ENCODE results near the gene BRD9.

- TF ChIP-seq POLR2AphosphoS5 (IDR thresholded peaks at IDR 0.05; ENCODE audit: insufficient read depth, low read depth, low read length), result no peak
- TF ChIP-seq POLR2A (IDR thresholded peaks at IDR 0.05; ENCODE audit: low read depth, low read length), result no peak
- TF ChIP-seq, protein P1, sequence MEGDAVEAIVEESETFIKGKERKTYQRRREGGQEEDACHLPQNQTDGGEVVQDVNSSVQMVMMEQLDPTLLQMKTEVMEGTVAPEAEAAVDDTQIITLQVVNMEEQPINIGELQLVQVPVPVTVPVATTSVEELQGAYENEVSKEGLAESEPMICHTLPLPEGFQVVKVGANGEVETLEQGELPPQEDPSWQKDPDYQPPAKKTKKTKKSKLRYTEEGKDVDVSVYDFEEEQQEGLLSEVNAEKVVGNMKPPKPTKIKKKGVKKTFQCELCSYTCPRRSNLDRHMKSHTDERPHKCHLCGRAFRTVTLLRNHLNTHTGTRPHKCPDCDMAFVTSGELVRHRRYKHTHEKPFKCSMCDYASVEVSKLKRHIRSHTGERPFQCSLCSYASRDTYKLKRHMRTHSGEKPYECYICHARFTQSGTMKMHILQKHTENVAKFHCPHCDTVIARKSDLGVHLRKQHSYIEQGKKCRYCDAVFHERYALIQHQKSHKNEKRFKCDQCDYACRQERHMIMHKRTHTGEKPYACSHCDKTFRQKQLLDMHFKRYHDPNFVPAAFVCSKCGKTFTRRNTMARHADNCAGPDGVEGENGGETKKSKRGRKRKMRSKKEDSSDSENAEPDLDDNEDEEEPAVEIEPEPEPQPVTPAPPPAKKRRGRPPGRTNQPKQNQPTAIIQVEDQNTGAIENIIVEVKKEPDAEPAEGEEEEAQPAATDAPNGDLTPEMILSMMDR (IDR thresholded peaks at IDR 0.05; ENCODE audit: extremely low read depth in 1 of 2, insufficient read depth in 1 of 2, low read depth in 1 of 2, low read length in 2 of 2), result no peak
- TF ChIP-seq MAX (IDR thresholded peaks at IDR 0.05; ENCODE audit: insufficient read depth, insufficient read length), result no peak
- no peak for TF ChIP-seq EZH2 (IDR thresholded peaks at IDR 0.05; ENCODE audit: borderline replicate concordance, low read depth, low read length, severe bottlenecking)
- TF ChIP-seq JUN (IDR thresholded peaks at IDR 0.05; ENCODE audit: borderline replicate concordance, insufficient read depth, insufficient read length, low read depth), result no peak
- no peak for TF ChIP-seq MYC (IDR thresholded peaks at IDR 0.05; ENCODE audit: low read depth, low read length)
Measured at GRCh38 chr5:851076-851475, 41.5 kb downstream of the BRD9 start.

Measured in endothelial cell of umbilical vein (primary cell).